GM23338 (cell line): ENCODE measurements around the gene TGFB1. TPM values are rescaled to one million over a fixed set of nuclear protein-coding genes. Genes with fewer than 3 reads are reported as not detected.

Source experiments
- ATAC-seq: fragments of 200-7000 bp; cut with Tn5 transposase; 3 replicates; pipeline ENCODE4 v1.9.1; 2020
- DNase-seq: peaks from one replicate; pipeline ENCODE4 v3.0.0-alpha.2; 2015; ENCODE audit warnings: low spot score
- H2AFZ ChIP-seq: fragments of 200-600 bp; sonication (generic); 2 replicates; pipeline ENCODE4 v1.8.0; 2016; ENCODE audit warnings: antibody characterized with exemption, mild to moderate bottlenecking, moderate library complexity
- H3F3A ChIP-seq: fragments of 200-600 bp; sonication (generic); replicated peaks from 2 replicates; pipeline ENCODE4 v1.8.0; 2017; ENCODE audit warnings: antibody characterized with exemption, mixed run types, low read depth
- H3K27ac ChIP-seq: fragments of 200-600 bp; sonication (generic); 2 replicates; pipeline ENCODE4 v1.6.1; 2016; ENCODE audit warnings: low read depth
- H3K27me3 ChIP-seq: fragments of 200-600 bp; sonication (generic); 2 replicates; pipeline ENCODE4 v1.8.0; 2016; ENCODE audit warnings: mild to moderate bottlenecking, mixed run types, moderate library complexity; ENCODE audit not compliant: insufficient read depth
- H3K36me3 ChIP-seq: fragments of 200-600 bp; sonication (generic); 2 replicates; pipeline ENCODE4 v1.8.0; 2016; ENCODE audit warnings: mild to moderate bottlenecking; ENCODE audit not compliant: insufficient read depth
- H3K4me1 ChIP-seq: fragments of 200-600 bp; sonication (generic); 2 replicates; pipeline ENCODE4 v1.8.0; 2016; ENCODE audit warnings: mild to moderate bottlenecking, moderate library complexity; ENCODE audit not compliant: insufficient read depth
- H3K4me2 ChIP-seq: fragments of 200-600 bp; sonication (generic); 2 replicates; pipeline ENCODE4 v1.7.1; 2017; ENCODE audit warnings: mixed run types
- H3K4me3 ChIP-seq: fragments of 200-600 bp; sonication (generic); 2 replicates; pipeline ENCODE4 v1.6.1; 2016; ENCODE audit warnings: mixed run types
- H3K79me2 ChIP-seq: fragments of 200-600 bp; sonication (generic); replicated peaks from 2 replicates; pipeline ENCODE4 v1.8.0; 2017; ENCODE audit warnings: mild to moderate bottlenecking; ENCODE audit not compliant: insufficient read depth
- H3K9me2 ChIP-seq: fragments of 200-600 bp; sonication (generic); 2 replicates; pipeline ENCODE4 v1.8.0; 2017; ENCODE audit not compliant: insufficient read depth
- H4K20me1 ChIP-seq: fragments of 200-600 bp; sonication (generic); replicated peaks from 2 replicates; pipeline ENCODE4 v1.8.0; 2017; ENCODE audit warnings: mild to moderate bottlenecking; ENCODE audit not compliant: insufficient read depth
- H3K27ac Mint-ChIP-seq: 2 replicates; pipeline ENCODE4 v1.8.0; 2020; ENCODE audit warnings: inconsistent platforms, mild to moderate bottlenecking, moderate library complexity, mixed read lengths
- H3K27me3 Mint-ChIP-seq: 3 replicates; pipeline ENCODE4 v1.8.0; 2022; ENCODE audit warnings: low read depth, mild to moderate bottlenecking, moderate library complexity, mixed read lengths, inconsistent platforms; ENCODE audit not compliant: insufficient read depth, poor library complexity
- H3K36me3 Mint-ChIP-seq: 3 replicates; pipeline ENCODE4 v1.8.0; 2021; ENCODE audit warnings: low read depth, mild to moderate bottlenecking, inconsistent platforms, moderate library complexity, mixed read lengths
- H3K4me1 Mint-ChIP-seq: 3 replicates; pipeline ENCODE4 v1.8.0; 2020; ENCODE audit warnings: mild to moderate bottlenecking, inconsistent platforms, mixed read lengths
- H3K4me3 Mint-ChIP-seq: 3 replicates; pipeline ENCODE4 v1.8.0; 2021; ENCODE audit warnings: moderate library complexity, mild to moderate bottlenecking, inconsistent platforms, mixed read lengths
- H3K9me3 Mint-ChIP-seq: 3 replicates; pipeline ENCODE4 v1.8.0; 2020; ENCODE audit warnings: moderate library complexity, mild to moderate bottlenecking, inconsistent platforms, mixed read lengths
- CREB1 ChIP-seq: fragments of 250-450 bp; sonication (Bioruptor Pico); IDR thresholded peaks from 2 replicates; pipeline ENCODE4 v1.5.0; 2020; ENCODE audit warnings: low read depth, mild to moderate bottlenecking, moderate library complexity
- EZH2 ChIP-seq: fragments of 200-600 bp; sonication (generic); IDR thresholded peaks from one replicate; pipeline ENCODE4 v1.8.0; 2017; ENCODE audit warnings: antibody characterized with exemption, mild to moderate bottlenecking, low read depth; ENCODE audit not compliant: unreplicated experiment
- EZH2phosphoT487 ChIP-seq: fragments of 200-600 bp; sonication (generic); IDR thresholded peaks from one replicate; pipeline ENCODE4 v1.8.1; 2018; ENCODE audit warnings: antibody characterized with exemption; ENCODE audit not compliant: unreplicated experiment
- NANOG ChIP-seq: IDR thresholded peaks from 2 replicates; pipeline ENCODE4 v1.6.1; 2016; ENCODE audit warnings: antibody characterized with exemption, borderline replicate concordance
- POLR2AphosphoS5 ChIP-seq: IDR thresholded peaks from 2 replicates; pipeline ENCODE4 v1.6.1; 2016; ENCODE audit warnings: antibody characterized with exemption, low read depth
- STAT1 ChIP-seq: IDR thresholded peaks from one replicate; pipeline ENCODE4 v1.6.1; 2016; ENCODE audit warnings: antibody characterized with exemption; ENCODE audit not compliant: unreplicated experiment
- ZNF331 ChIP-seq: fragments of 250-450 bp; sonication (Bioruptor Pico); IDR thresholded peaks from 2 replicates; pipeline ENCODE4 v1.5.0; 2020; ENCODE audit warnings: low read depth, mild to moderate bottlenecking, moderate library complexity
- polyA plus RNA-seq: library from polyadenylated mRNA; unstranded; fragments of >200 nt; fragmentation: Nextera tagmentation; extraction: Ambion mirVana; gene quantifications from 2 replicates; pipeline ENCODE4 v1.2.1, GENCODE V29; 2016
- total RNA-seq: library from RNA; depleted of rRNA; stranded (reverse); fragments of >200 nt; shearing (Covaris generic); gene quantifications from 2 replicates; pipeline ENCODE4 v1.2.3, GENCODE V29; 2014
- TF ChIP-seq, protein P1 (sequence below): IDR thresholded peaks from 2 replicates; pipeline ENCODE4 v1.6.1; 2016; ENCODE audit warnings: antibody characterized with exemption
- TF ChIP-seq, protein P2 (sequence below), 2 experiments: fragments of 200-600 bp in 1 of 2; sonication (generic) in 1 of 2; conservative IDR thresholded peaks; 2 replicates each; pipeline versions ENCODE4 v1.5.1 to v1.6.1; 2016 to 2017; ENCODE audit warnings: antibody characterized with exemption in 2 of 2, low read depth in 2 of 2, mild to moderate bottlenecking in 2 of 2, moderate library complexity in 1 of 2
- TF ChIP-seq, protein P3 (sequence below): fragments of 250-450 bp; sonication (Bioruptor Pico); IDR thresholded peaks from 2 replicates; pipeline ENCODE4 v1.5.0; 2020; ENCODE audit warnings: mild to moderate bottlenecking, moderate library complexity

Gene TGFB1
- total and polyA plus RNA-seq, 2 experiments from 2014 or later: 0.99 to 7.9 TPM

DNA sequence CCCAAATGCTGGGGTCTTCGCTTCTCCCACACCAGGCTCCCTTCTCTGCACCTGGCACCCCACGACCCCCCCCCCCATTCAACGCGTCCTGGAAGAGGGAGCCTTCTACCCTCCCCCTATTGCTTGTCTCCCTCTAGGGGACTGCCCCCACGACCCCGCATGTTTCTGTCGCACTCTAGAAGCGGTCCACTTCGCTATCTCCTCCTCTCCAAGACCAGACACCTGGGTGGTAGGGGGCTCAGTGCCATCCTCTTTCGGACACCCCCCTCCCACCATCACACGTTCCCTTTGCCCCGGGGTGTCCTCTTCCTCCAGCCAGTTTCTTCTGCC, 1.5 kb downstream of the TGFB1 start (continued):
- no peak for TF ChIP-seq ZNF331 (CRISPR knock-in tag)
- no peak for TF ChIP-seq NANOG
- TF ChIP-seq EZH2phosphoT487: no peak
- no peak for TF ChIP-seq POLR2AphosphoS5
- TF ChIP-seq, protein P1, sequence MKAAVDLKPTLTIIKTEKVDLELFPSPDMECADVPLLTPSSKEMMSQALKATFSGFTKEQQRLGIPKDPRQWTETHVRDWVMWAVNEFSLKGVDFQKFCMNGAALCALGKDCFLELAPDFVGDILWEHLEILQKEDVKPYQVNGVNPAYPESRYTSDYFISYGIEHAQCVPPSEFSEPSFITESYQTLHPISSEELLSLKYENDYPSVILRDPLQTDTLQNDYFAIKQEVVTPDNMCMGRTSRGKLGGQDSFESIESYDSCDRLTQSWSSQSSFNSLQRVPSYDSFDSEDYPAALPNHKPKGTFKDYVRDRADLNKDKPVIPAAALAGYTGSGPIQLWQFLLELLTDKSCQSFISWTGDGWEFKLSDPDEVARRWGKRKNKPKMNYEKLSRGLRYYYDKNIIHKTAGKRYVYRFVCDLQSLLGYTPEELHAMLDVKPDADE: no peak
- TF ChIP-seq STAT1: no peak
- TF ChIP-seq CREB1: no peak
- TF ChIP-seq, protein P2, sequence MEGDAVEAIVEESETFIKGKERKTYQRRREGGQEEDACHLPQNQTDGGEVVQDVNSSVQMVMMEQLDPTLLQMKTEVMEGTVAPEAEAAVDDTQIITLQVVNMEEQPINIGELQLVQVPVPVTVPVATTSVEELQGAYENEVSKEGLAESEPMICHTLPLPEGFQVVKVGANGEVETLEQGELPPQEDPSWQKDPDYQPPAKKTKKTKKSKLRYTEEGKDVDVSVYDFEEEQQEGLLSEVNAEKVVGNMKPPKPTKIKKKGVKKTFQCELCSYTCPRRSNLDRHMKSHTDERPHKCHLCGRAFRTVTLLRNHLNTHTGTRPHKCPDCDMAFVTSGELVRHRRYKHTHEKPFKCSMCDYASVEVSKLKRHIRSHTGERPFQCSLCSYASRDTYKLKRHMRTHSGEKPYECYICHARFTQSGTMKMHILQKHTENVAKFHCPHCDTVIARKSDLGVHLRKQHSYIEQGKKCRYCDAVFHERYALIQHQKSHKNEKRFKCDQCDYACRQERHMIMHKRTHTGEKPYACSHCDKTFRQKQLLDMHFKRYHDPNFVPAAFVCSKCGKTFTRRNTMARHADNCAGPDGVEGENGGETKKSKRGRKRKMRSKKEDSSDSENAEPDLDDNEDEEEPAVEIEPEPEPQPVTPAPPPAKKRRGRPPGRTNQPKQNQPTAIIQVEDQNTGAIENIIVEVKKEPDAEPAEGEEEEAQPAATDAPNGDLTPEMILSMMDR (conservative IDR thresholded peaks at IDR 0.05; ENCODE audit: low read depth in 2 of 2): no peak

GRCh38 chr19:41351339-41352245, 2.1 kb downstream of the TGFB1 start:
- no peaks in the 10 kb centered on the region for H3K36me3 ChIP-seq
- peak overlapping the region; percentile 87 for H3K4me3 Mint-ChIP-seq
- H3K27ac ChIP-seq: no peak overlapping the region
- H2AFZ ChIP-seq: peak overlapping the region; percentile 66
- H3K9me3 Mint-ChIP-seq: no peaks in the 10 kb centered on the region; the same call in 2 of the 3 replicates
- H3F3A ChIP-seq: peaks cover 6% of the 10 kb centered on the region; the same call in 1 of the 2 replicates
- peak overlapping the region; percentile 91 for H3K4me3 ChIP-seq
- H4K20me1 ChIP-seq: 0 out of 2 replicates have a peak, but pooled peaks cover 3% of the 10 kb centered on the region
- H3K36me3 Mint-ChIP-seq: peaks cover 2% of the 10 kb centered on the region; the same call in 2 of the 3 replicates
- H3K27ac Mint-ChIP-seq: no peak overlapping the region
- H3K79me2 ChIP-seq: no peaks in the 10 kb centered on the region
- peaks cover 42% of the 10 kb centered on the region for H3K27me3 ChIP-seq
- peaks cover 12% of the 10 kb centered on the region; the same call in 1 of the 2 replicates for H3K4me1 ChIP-seq
- peaks cover 19% of the 10 kb centered on the region for H3K4me1 Mint-ChIP-seq
- TF ChIP-seq STAT1: no peak
- peak; percentile 47 for TF ChIP-seq EZH2
- no peaks in the 10 kb centered on the region for H3K9me2 ChIP-seq
- ATAC-seq (peak; percentile 46), DNase-seq (peak; percentile 66)
- peak overlapping the region; percentile 98 for H3K4me2 ChIP-seq
- peaks cover 60% of the 10 kb centered on the region for H3K27me3 Mint-ChIP-seq

GRCh38 chr19:41350735-41351338, 2.9 kb downstream of the TGFB1 start:
- Mint-ChIP-seq H3K4me3 (peak overlapping the region; percentile 70), H3K27ac (no peak overlapping the region), H3K27me3 (peaks cover 53% of the 10 kb centered on the region), H3K9me3 (no peaks in the 10 kb centered on the region), H3K4me1 (peaks cover 19% of the 10 kb centered on the region), H3K36me3 (peaks cover 2% of the 10 kb centered on the region; the same call in 2 of the 3 replicates)
- peak overlapping the region; percentile 98 for H3K4me2 ChIP-seq
- H3K27ac ChIP-seq: no peak overlapping the region
- peaks cover 12% of the 10 kb centered on the region; the same call in 1 of the 2 replicates for H3K4me1 ChIP-seq
- H3K36me3 ChIP-seq: no peaks in the 10 kb centered on the region
- 0 out of 2 replicates have a peak, but pooled peaks cover 3% of the 10 kb centered on the region for H4K20me1 ChIP-seq
- H3K79me2 ChIP-seq: no peaks in the 10 kb centered on the region
- DNase-seq (peak; percentile 26), ATAC-seq (peak; percentile 3)
- peaks cover 42% of the 10 kb centered on the region for H3K27me3 ChIP-seq
- H3F3A ChIP-seq: peaks cover 6% of the 10 kb centered on the region; the same call in 1 of the 2 replicates
- H3K4me3 ChIP-seq: peak overlapping the region; percentile 91
- H3K9me2 ChIP-seq: no peaks in the 10 kb centered on the region
- H2AFZ ChIP-seq: peak overlapping the region; percentile 66
- TF ChIP-seq, protein P3, sequence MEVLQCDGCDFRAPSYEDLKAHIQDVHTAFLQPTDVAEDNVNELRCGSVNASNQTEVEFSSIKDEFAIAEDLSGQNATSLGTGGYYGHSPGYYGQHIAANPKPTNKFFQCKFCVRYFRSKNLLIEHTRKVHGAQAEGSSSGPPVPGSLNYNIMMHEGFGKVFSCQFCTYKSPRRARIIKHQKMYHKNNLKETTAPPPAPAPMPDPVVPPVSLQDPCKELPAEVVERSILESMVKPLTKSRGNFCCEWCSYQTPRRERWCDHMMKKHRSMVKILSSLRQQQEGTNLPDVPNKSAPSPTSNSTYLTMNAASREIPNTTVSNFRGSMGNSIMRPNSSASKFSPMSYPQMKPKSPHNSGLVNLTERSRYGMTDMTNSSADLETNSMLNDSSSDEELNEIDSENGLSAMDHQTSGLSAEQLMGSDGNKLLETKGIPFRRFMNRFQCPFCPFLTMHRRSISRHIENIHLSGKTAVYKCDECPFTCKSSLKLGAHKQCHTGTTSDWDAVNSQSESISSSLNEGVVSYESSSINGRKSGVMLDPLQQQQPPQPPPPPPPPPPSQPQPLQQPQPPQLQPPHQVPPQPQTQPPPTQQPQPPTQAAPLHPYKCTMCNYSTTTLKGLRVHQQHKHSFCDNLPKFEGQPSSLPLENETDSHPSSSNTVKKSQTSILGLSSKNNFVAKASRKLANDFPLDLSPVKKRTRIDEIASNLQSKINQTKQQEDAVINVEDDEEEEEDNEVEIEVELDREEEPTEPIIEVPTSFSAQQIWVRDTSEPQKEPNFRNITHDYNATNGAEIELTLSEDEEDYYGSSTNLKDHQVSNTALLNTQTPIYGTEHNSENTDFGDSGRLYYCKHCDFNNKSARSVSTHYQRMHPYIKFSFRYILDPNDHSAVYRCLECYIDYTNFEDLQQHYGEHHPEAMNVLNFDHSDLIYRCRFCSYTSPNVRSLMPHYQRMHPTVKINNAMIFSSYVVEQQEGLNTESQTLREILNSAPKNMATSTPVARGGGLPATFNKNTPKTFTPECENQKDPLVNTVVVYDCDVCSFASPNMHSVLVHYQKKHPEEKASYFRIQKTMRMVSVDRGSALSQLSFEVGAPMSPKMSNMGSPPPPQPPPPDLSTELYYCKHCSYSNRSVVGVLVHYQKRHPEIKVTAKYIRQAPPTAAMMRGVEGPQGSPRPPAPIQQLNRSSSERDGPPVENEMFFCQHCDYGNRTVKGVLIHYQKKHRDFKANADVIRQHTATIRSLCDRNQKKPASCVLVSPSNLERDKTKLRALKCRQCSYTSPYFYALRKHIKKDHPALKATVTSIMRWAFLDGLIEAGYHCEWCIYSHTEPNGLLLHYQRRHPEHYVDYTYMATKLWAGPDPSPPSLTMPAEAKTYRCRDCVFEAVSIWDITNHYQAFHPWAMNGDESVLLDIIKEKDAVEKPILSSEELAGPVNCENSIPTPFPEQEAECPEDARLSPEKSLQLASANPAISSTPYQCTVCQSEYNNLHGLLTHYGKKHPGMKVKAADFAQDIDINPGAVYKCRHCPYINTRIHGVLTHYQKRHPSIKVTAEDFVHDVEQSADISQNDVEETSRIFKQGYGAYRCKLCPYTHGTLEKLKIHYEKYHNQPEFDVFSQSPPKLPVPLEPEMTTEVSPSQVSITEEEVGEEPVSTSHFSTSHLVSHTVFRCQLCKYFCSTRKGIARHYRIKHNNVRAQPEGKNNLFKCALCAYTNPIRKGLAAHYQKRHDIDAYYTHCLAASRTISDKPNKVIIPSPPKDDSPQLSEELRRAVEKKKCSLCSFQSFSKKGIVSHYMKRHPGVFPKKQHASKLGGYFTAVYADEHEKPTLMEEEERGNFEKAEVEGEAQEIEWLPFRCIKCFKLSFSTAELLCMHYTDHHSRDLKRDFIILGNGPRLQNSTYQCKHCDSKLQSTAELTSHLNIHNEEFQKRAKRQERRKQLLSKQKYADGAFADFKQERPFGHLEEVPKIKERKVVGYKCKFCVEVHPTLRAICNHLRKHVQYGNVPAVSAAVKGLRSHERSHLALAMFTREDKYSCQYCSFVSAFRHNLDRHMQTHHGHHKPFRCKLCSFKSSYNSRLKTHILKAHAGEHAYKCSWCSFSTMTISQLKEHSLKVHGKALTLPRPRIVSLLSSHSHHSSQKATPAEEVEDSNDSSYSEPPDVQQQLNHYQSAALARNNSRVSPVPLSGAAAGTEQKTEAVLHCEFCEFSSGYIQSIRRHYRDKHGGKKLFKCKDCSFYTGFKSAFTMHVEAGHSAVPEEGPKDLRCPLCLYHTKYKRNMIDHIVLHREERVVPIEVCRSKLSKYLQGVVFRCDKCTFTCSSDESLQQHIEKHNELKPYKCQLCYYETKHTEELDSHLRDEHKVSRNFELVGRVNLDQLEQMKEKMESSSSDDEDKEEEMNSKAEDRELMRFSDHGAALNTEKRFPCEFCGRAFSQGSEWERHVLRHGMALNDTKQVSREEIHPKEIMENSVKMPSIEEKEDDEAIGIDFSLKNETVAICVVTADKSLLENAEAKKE (CRISPR knock-in tag): no peak
